Hippocampal formation (tissue), 2 donors: ENCODE data around the gene TUBGCP2.
A peak's percentile ranks its signal among the peaks of the same experiment; 100 is the strongest.

Experiments
- DNase-seq, 2 donors: peaks; one replicate each; lab custom pipeline; 2025; lab: John Stamatoyannopoulos, UW

TUBGCP2 gene, protein sequence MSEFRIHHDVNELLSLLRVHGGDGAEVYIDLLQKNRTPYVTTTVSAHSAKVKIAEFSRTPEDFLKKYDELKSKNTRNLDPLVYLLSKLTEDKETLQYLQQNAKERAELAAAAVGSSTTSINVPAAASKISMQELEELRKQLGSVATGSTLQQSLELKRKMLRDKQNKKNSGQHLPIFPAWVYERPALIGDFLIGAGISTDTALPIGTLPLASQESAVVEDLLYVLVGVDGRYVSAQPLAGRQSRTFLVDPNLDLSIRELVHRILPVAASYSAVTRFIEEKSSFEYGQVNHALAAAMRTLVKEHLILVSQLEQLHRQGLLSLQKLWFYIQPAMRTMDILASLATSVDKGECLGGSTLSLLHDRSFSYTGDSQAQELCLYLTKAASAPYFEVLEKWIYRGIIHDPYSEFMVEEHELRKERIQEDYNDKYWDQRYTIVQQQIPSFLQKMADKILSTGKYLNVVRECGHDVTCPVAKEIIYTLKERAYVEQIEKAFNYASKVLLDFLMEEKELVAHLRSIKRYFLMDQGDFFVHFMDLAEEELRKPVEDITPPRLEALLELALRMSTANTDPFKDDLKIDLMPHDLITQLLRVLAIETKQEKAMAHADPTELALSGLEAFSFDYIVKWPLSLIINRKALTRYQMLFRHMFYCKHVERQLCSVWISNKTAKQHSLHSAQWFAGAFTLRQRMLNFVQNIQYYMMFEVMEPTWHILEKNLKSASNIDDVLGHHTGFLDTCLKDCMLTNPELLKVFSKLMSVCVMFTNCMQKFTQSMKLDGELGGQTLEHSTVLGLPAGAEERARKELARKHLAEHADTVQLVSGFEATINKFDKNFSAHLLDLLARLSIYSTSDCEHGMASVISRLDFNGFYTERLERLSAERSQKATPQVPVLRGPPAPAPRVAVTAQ

DNA sequence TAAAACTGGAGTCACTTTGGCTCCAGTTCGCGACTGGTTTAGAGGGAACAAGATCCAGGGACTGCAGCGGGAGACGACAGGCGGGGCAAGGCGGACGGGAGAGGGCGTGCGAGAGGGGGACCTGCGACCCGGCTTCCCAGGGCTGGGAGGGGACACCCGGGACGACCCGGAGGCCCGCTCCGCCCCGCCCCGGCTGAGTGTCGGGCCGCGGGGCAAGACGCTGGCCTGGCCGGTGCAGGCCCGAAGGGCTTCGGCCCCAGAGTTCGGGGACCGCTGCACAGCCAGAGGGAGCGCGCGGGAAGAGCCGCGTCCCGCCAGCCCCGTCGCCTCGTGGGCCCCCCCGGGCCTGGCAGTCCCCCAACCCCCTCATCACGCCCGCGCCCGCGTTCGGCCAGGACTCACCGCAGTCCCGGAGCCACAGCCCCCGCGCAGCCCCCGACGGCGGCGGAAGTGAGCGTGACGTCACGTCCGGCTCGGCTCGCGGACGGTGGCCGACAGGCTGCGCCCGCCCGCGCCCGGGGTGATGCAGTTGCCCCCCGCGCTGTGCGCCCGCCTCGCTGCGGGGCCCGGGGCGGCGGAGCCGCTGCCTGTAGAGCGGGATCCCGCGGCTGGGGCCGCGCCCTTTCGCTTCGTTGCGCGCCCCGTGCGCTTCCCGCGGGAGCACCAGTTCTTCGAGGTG is at the start of gene TUBGCP2, which contains the start of gene ZNF511:
Gene TUBGCP2, minus strand, starts transcription at position 452 of the 679 bp plus-strand sequence. CDS start 5,931 bp downstream, outside the sequence.
Gene ZNF511, plus strand, starts transcription at position 494 of the 679 bp plus-strand sequence. Its CDS starts 30 bp downstream, at position 524.
- peak; percentile 73 to 92 for DNase-seq

DNA sequence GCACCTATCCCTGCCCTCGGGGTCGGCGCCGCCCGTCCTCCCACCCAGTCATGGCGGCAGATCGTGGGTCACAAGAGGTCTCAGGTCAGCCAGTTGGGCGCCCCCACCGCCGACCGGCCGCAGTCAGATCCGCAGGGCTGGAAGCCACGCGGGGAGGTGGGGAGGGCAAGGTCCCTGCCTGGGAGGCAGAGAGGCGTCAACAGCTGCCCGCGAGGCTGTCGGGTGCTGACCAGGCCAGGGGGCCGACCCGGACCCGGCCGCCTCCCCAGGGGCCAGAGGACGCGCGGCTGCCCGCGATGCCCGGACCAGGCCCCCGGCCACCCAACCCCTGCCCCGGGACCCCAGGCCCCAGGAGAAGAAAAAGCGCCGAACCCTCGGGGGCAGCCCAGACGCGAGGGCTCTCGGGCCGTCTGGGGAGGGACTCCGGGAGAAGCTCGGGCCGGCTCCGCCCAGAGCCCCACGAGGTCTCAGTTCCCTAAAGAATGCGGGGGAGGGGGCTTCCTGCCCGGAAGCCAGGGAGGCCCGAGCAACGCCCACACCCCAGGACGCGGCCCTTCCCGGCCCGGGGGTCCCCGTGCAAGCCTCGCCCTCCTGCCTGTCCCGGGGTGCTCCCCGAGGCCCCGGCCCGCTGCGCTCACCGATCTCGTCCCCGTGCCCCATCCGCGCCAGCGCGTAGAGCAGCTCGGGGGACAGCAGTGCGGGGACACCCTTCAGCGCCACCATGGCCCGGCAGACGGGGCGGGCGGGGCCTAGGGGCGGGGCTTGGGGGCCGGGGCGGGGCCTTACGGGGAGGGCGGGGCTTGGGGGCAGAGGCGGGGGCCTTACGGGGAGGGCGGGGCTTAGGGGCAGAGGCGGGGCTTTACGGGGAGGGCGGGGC is 48.9 kb upstream of the TUBGCP2 start, which contains the start of gene FUOM:
Gene FUOM, minus strand, starts transcription at position 735 of the 877 bp plus-strand sequence. Its CDS starts 12 bp downstream, at position 723.
- peak in 1 of 2 donors; percentile 15 for DNase-seq

DNA sequence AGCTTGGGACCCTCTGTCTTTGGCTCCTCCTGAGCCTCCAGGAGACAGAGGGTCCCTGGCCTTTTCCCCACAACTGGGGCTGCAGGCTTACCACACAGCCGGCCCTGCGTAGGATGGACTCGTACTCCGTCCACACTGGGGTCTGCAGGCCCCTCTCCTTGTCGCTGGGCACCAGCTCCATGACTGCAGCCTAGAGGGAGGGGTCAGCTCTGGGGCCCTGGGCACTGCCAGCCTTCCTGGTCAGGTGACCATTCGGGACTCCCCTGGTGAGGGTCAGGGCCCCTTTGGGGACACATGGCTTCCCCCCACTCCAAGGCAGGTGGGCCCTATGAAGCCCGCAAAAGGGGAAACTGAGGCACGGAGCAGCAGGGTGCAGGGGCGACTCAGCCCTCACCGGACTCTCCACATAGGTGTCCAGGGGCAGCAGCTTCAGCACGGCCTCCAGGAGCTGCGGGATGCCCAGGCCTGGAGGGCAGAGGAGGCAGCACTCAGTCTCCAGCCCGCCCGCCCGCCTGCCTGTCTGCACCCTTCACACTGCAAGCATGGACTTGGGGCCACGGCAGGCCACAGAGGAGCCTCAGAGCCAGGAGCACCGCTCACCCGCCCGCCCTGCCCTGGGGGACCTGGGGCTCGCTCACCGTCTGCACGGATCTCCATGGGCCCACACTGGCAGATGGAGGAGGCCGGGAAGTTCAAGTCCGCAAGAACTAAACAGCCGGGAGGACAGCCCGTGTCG is 48.0 kb upstream of the TUBGCP2 start:
- no peak for DNase-seq

DNA sequence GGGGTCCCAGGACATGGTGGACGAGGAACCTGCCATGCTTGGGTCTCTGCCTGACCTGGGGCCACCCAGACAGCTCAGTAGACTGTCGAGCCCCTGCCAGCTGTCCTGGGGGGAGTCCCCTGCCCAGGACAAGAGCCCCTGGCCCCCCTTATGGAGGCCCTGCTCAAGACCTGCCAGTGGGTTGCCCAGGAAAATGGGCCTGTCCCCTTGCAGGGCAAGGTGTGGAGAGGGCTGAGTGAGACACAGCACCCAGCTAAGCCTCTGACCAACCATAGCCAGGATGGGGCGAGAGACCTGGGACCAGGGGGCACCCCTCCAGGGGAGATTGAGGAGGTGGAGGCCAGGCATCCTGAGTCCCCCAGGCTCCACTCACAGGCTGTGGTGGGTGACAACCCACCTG is 47.3 kb upstream of the TUBGCP2 start:
- no peak for DNase-seq

DNA sequence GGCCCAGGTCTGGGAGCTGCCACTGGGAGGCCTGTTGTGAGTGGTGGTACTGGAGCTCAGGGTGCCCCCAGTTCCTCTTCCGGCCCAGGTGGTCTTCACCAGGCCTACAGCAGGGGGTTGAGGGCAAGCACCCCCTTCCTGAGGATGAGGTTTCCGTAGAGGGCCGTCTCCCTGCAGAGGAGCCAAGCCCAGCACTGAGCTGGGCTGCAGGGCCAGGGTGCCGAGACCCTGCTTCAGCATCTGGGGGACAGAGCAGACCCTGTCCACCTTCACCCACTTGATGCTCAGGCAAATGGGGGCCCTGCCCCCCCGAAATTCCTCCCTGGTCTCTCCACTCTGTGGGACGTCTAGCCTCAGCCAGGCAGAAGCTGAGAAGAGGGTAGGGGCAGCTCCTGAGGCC is 46.6 kb upstream of the TUBGCP2 start:
- DNase-seq: no peak

DNA sequence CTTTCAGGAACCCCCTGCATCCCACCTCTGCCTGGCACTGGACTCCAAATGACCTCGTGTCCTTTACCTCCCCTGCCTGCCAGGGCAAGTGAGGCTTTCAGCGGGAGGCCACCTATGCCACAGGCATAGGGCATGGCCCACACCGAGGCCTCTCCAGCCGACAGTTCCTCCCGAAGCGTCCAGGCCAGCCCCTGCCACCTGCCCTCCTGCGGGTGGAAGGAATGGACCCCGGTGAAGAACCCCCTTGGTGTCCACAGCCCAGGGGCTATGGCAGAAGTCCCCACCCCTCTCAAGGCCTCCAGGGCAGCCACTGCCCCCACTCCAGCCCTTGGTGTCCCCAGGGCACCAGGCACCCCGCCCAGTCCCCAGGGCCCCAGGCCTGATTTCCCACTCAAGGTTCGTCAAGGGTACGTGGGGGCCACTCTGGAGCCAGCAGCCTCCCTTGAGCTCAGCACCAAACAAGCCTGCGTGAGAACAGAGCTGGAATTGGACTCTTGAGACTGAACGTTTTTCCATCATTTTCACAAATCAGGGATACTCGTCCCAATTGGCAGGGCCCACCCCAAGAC is 46.1 kb upstream of the TUBGCP2 start:
- no peak for DNase-seq

DNA sequence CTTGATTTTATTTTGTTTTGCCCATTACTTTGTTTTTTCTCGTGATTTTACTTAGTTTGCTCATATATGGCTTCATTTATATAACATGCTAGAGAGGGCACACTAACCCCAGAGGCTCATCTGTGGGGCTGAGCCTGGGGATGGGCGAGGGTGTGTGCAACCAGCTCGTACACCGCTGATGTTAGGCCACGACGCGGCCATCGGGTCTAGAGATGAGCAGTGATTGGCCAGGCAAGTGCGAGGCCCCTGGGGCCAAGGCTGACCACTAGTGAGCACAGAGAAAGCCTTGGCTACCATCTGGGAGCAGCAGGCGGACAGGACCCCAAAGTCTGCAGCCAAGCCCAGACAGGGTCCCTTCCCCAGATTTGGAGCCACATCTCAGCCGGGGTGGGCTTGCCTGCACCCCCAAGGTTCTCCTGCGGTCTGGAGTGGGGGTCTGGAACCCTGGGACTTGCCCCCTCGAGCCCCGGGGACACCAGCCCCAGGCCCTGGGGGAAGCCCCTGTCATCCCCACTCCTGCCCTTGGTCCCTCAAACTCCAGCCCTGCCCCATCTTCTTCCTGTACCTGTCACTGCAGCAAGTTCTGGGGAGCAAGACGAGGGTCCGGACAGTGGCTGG is 45.4 kb upstream of the TUBGCP2 start:
- DNase-seq: no peak

DNA sequence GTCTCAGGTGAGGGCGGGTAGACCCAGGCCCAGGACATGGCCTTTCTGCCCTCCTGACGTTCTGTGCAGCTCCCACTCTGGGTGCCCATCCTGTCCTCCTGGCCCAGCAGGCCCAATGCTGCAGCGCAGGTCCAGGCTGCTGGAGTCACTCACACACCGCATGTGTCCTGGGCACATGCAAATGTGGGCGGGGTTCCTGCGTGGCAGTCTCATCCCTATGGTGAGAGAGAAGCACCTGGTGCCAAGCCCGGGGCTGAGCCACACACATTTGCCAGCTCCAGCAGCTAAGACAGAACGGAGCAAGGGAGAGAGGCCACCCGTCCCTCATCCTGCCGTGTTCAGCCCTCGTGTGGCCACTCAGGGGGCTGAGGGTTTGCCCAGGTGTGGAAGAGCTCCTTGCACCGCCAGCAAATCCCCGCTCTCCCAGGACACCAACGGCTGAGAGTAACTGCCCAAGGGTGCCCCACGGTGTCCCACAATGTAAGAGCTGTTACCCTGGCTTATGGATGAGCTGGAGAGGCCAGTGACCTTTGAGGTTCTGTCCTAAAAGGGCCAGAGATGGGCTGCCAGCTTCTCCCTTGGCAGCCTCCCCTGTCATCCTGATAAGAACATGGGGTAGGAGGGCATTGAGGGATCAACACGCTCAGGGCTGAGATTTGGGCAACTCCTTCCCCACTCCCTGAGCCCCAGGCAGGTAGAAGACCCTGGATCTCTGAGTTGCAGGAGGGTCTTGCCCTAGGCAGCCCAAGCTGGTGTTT is 44.7 kb upstream of the TUBGCP2 start:
- no peak for DNase-seq

DNA sequence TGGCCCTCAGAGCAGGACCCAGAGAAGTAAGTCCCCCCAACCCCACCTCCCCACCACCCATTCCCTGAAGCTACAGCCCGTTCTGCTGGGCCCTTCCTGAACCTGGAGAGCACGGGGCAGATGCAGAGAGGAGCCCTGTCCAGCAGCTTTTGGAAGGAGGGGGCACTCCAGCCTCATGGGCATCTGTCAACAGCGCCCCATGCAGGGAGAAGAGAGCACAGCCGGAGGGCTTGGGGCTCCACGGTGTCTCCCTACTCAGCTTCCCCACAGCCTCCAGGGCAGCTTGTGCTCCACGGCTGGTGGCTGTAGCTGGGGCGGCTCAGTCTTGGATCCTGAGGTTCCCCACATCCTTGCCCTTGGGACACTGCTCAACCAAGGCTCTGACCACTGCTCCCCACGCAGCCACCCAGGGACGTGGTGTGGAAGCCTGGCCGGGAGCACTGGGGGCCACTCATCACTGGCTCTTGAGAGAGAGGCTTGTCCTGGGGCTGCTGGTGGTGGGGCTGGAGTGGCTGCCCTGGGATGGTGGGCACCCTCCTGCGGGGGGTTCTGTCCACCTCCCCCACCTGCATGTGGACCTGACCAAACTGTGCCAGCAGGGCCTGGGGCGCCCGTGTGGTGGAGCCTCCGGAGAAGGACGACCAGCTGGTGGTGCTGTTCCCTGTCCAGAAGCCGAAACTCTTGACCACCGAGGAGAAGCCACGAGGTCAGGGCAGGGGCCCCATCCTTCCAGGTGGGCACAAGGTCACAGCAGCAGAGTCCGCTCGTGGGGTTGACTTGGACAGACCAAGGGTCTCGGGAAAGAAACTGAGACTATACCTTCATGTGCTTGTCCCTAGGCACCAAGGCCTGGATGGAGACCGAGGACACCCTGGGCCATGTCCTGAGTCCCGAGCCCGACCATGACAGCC is 43.0 kb upstream of the TUBGCP2 start:
- no peak for DNase-seq

DNA sequence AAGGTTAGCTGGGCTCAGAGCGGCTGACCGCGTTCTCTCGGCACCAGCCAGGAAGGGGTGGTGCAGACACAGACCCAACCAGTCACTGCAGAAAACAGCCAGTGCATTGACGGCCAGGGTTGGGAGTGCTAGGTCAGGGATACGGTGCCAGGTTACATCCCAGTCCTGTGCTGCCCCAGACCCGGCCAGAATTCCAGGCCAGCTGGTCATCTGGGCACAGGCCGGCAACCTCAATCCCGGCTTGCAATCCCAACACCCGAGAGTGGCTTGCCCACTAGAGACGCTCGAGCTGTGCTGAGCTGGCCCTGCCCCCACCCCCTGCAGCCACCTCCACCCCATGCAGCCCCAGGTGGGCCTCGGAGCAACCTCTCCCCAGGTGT is 42.3 kb upstream of the TUBGCP2 start:
- DNase-seq: no peak

DNA sequence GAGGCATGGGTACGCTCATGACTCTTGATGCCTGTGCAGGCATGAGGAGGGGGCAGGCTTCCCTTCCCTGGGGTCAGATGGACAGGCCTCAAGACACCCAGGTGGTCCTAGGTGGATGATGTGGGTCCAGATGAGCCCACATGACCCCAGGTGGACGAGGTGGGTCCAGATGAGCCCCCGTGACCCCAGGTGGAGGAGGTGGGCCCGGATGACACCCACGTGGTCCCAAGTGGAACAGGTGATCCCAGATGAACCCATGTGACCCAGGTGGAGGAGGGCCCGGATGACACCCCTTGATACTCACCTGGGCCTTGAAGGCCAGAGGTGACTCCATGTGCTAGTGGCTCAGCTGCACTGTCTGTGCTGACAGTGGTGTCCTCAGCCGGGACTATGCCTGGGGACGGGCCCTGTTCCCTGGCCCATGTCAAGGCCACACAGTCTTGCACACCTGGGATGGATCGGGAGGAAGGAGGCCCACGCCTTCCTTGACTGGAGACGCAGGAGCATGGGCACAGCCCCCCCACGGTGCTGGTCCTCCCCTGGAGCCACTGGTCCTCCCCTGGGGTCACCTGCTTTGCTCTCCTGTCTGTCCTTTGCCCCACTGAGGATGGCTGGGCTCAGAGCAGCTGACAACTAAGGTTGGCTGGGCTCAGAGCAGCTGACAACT is 41.7 kb upstream of the TUBGCP2 start:
- no peak for DNase-seq

DNA sequence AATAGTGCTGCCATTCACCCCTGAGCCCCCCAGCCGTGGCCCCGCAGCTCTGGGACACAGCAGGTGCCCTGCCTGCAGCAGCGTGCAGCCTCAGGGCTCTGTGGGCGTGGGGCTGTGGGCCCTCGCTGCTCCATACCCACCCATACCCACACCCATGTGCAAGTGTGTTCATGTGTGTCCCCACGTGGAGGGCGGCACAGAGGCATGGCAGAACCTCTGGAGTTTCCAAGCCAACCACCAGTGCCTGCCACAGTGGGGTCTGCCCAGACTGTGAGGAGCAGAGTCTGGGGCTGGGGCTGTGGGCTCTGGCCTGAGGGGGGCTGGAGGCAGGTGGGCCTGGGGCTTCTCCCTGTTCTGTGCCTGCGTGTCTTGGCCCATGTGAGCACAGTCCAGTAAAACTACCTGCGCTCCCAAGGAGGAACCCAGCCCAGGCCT is 40.9 kb upstream of the TUBGCP2 start:
- DNase-seq: no peak

DNA sequence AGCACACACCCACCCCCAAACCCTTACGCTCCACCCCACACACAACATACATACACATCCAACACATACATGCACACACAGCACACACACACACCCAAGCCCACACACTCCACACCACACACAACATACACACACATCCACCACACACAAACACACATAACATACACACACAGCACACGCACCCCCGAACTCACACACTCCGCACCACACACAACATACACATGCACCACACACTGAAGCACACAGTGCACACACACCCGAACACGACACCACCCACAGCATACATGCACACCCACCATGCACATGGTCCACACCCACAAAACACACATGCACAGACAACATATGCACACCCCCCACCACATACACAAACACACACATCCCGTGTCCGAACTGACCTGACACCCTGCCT is 40.5 kb upstream of the TUBGCP2 start:
- no peak for DNase-seq

DNA sequence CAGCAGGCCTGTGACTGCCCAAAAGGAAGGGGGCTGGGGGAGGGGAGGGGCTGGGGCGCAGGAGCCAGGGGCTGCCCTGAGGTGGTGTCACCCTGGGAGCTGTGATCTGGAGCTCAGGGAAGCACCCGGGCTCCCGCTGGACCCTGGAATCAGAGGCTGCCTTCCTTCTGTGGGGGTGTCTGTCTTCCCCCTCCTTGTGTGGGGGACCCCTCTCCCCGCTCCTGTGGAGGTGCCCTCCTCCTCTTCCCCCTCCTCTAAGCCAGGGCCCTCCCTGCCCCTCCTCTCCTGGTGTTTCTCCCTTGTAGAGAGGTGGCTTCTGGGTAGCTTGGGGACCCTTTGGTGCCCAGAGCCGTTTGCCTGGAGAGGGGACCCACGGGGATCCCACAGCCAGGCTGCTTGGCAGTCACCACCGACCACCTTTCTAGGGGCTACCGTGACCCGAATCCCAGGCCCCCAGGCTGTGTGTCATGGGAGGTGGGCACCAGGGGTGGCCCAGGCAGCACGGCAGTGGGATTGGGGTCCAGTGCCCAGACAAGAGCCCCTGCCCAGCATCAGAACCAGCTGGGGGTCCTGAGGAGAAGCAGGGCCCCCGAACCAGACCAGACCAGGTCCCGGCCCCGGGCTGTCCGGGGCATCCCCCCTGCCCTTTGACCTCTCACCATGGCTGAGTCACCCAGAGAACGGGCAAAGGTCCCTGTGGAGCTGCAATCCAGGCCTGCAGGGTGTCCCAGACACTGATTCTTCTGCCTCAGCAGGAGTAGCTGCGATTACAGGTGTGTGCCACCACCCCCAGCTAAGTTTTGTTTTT is 39.2 kb upstream of the TUBGCP2 start:
- DNase-seq: no peak

DNA sequence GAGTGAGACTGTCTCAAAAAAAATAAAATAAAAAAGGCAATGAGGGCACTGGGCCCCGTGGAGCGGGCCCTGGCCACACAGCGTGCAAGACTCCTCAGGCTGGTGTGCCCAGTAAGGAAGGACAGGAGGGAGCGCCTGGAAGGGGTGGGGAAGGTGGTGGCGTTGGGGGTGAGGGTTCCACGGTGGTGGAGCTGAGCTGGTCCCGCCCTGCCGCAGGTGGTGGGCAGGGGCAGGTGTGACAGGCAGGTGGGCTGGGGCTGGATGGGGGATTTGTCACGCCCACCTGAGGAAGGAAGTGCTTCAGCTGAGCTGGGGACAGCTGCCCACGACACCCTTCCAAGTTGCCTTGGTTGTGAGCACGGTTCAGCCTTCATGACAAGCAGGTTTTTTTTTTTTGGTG is 37.7 kb upstream of the TUBGCP2 start:
- DNase-seq: no peak

DNA sequence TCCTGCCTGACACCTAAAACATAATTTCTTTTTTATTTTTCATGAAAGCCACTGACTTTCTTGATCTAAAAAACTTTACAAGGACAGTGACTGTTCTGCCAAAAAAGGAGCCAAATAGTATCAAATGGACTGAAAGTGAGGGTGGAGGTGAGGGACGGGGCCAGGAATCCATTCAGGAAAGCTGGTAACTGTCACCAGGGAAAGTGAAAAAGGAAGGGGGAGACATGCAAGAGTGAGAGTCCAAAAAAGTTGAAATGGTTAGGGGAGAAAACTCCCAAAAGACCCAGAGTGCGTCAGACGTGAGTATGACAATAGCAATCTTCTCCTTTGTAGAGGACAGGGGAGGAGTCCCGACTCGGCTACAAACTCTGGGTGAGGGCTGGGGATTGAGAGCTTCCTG is 35.6 kb upstream of the TUBGCP2 start:
- DNase-seq: no peak
